ENCODE data around the gene SRCIN1. TPM values are rescaled to one million over a fixed set of nuclear protein-coding genes. Genes with fewer than 3 reads are reported as not detected.

The SRCIN1 gene
- total and polyA plus RNA-seq, 2 donors: 0.52 to 1.1 TPM

DNA sequence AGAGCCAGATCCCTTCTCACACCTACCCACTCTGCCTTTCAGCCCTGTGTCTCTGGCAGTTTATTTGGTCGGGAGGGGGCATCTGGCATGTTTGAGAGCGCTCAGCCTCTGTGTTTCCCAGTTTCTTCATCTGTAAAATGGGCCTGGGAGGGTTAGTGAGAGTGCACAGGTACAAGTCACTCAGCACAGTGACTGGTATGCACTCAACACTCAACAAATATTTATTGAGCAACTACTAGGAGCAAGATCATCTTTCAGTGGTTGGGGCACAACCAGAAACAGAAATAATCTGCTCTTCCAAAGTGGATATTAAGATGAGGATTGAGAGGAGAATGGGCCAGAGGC lies 13.7 kb upstream of the SRCIN1 start:
- no peaks in the 10 kb centered on the region for H3K36me3 ChIP-seq (ENCODE audit: control insufficient read depth in 2 of 2, insufficient read depth in 2 of 2, low read length in 1 of 2)
- no peak overlapping the region for H3K27ac ChIP-seq (ENCODE audit: low read depth in 1 of 2, low read length in 1 of 2)
- no peaks in the 10 kb centered on the region for H3K4me1 ChIP-seq (ENCODE audit: control insufficient read depth in 2 of 2, insufficient read depth in 2 of 2, low read length in 2 of 2)
- 93% methylated on average over 2 of the region's 2 CpGs for WGBS
- peaks cover 2 to 34% of the 10 kb centered on the region in 2 donors for H3K27me3 ChIP-seq (ENCODE audit: control insufficient read depth in 2 of 2, insufficient read depth in 1 of 2, low read length in 1 of 2)
- no peak overlapping the region for H3K4me3 ChIP-seq (ENCODE audit: low read length in 2 of 2)
- H3K9me3 ChIP-seq (ENCODE audit: control insufficient read depth in 2 of 2, insufficient read depth in 1 of 2, low read length in 1 of 2): no peaks in the 10 kb centered on the region
- DNase-seq (ENCODE audit: low read depth in 6 of 9, low spot score in 9 of 9): no peak

DNA sequence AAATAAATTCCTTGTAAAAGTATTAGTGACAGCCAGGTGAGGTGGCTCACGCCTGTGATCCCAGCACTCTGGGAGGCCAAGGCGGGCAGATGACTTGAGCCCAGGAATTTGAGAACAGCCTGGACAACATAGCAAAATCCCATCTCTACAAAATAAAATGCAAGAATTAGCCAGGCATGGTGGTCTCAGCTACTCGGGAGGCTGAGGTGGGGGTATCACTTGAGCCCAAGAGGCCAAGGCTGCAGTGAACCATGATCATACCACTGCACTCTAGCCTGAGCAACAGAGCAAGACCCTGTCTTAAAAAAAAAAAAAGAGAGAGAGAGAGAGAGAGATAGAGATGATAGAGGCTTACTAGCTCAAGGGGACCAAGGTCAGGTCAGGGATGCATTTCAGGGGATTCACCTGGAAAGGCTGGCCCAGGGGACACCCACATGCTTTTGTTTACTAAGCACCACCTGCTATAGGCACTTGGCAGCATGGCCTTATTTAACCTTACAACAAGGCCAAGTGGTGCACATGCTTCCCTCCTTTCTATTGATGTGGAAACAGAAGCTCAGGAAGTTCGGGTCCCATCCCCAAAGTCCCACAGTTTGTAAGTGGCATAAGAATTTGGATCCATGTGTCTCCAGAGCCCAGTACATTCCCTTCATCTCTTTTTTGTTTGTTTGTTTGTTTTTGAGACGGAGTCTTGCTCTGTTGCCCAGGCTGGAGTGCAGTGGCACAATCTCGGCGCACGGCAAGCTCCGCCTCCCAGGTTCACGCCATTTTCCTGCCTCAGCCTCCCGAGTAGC lies 12.4 kb upstream of the SRCIN1 start:
- Histone ChIP-seq H3K27ac (ENCODE audit: low read depth in 1 of 2, low read length in 1 of 2) (no peak overlapping the region), H3K4me3 (ENCODE audit: low read length in 2 of 2) (no peak overlapping the region), H3K27me3 (ENCODE audit: control insufficient read depth in 2 of 2, insufficient read depth in 1 of 2, low read length in 1 of 2) (peaks cover 2 to 44% of the 10 kb centered on the region in 2 donors), H3K36me3 (ENCODE audit: control insufficient read depth in 2 of 2, insufficient read depth in 2 of 2, low read length in 1 of 2) (no peaks in the 10 kb centered on the region), H3K9me3 (ENCODE audit: control insufficient read depth in 2 of 2, insufficient read depth in 1 of 2, low read length in 1 of 2) (no peaks in the 10 kb centered on the region), H3K4me1 (ENCODE audit: control insufficient read depth in 2 of 2, insufficient read depth in 2 of 2, low read length in 2 of 2) (no peaks in the 10 kb centered on the region)
- no peak for DNase-seq (ENCODE audit: low read depth in 6 of 9, low spot score in 9 of 9)
- WGBS: 96% methylated on average over 11 of the region's 11 CpGs

DNA sequence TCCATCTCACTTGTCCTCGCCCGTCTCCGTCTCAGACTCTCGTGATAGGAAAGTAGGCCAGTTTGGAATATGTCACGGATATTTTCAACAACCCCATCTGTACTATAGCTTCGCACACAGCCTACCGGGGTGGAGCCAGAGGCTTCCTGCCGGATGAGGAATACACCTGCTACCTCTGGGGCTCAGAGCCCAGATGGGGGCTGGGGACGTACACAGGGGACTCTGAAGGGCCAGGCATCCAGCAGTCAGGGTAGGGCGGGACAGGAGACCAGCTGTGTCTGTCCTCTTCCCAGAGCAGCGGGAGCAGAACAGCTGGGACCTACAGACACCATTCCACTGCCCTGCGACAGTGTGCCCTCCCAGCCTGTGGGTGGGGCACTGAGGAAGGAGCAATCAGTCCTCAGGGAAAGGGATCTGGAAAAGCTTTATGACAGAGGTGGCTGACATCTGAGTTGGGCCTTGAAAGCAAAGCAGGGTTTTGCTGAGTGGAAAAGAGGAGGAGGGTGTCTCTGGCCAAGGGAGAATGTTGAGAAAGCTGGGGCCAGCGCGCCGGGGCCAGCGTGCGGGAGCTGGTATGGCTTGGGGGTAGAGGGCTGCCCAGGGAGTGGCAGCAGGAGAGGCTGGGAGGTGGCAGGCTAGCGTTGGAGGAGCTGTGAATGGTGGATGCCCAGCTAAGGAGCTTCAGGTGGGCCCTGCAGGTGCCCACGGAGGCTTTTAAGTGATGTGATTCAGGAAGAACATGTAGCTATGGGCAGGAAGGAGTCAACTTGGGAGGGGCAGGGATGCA lies 11.5 kb upstream of the SRCIN1 start:
- no peak for DNase-seq (ENCODE audit: low read depth in 6 of 9, low spot score in 9 of 9)
- Histone ChIP-seq H3K4me3 (ENCODE audit: low read length in 2 of 2) (no peak overlapping the region), H3K36me3 (ENCODE audit: control insufficient read depth in 2 of 2, insufficient read depth in 2 of 2, low read length in 1 of 2) (no peaks in the 10 kb centered on the region), H3K9me3 (ENCODE audit: control insufficient read depth in 2 of 2, insufficient read depth in 1 of 2, low read length in 1 of 2) (no peaks in the 10 kb centered on the region), H3K27ac (ENCODE audit: low read depth in 1 of 2, low read length in 1 of 2) (no peak overlapping the region), H3K27me3 (ENCODE audit: control insufficient read depth in 2 of 2, insufficient read depth in 1 of 2, low read length in 1 of 2) (peaks cover 2 to 50% of the 10 kb centered on the region in 2 donors), H3K4me1 (ENCODE audit: control insufficient read depth in 2 of 2, insufficient read depth in 2 of 2, low read length in 2 of 2) (no peaks in the 10 kb centered on the region)
- 91% methylated on average over 19 of the region's 19 CpGs for WGBS

DNA sequence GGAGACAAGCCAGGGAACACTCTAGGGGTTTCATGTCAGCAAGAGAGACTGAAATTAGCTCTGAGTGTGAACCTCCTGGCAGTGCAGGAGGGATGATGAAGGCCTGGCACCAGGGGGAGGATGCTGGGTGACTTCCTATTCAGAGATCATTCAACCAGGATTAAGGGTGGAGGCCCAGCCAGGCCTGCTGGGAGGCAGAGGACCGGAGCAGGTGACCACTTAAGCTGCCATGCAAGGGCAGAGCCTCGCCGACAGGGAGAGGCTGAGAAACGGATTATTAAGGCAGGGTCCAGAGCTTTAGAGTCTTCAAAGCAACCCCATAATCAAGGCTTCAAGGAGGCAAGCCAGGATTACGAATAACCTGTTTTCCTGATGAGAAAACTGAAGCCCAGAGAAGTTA lies 10.6 kb upstream of the SRCIN1 start:
- 92% methylated on average over 5 of the region's 5 CpGs for WGBS
- Histone ChIP-seq H3K4me3 (ENCODE audit: low read length in 2 of 2) (no peak overlapping the region), H3K27me3 (ENCODE audit: control insufficient read depth in 2 of 2, insufficient read depth in 1 of 2, low read length in 1 of 2) (peaks cover 4 to 57% of the 10 kb centered on the region in 2 donors), H3K27ac (ENCODE audit: low read depth in 1 of 2, low read length in 1 of 2) (no peak overlapping the region), H3K36me3 (ENCODE audit: control insufficient read depth in 2 of 2, insufficient read depth in 2 of 2, low read length in 1 of 2) (no peaks in the 10 kb centered on the region), H3K4me1 (ENCODE audit: control insufficient read depth in 2 of 2, insufficient read depth in 2 of 2, low read length in 2 of 2) (no peaks in the 10 kb centered on the region), H3K9me3 (ENCODE audit: control insufficient read depth in 2 of 2, insufficient read depth in 1 of 2, low read length in 1 of 2) (peaks cover 0 to 7% of the 10 kb centered on the region in 2 donors)
- DNase-seq (ENCODE audit: low read depth in 6 of 9, low spot score in 9 of 9): no peak

DNA sequence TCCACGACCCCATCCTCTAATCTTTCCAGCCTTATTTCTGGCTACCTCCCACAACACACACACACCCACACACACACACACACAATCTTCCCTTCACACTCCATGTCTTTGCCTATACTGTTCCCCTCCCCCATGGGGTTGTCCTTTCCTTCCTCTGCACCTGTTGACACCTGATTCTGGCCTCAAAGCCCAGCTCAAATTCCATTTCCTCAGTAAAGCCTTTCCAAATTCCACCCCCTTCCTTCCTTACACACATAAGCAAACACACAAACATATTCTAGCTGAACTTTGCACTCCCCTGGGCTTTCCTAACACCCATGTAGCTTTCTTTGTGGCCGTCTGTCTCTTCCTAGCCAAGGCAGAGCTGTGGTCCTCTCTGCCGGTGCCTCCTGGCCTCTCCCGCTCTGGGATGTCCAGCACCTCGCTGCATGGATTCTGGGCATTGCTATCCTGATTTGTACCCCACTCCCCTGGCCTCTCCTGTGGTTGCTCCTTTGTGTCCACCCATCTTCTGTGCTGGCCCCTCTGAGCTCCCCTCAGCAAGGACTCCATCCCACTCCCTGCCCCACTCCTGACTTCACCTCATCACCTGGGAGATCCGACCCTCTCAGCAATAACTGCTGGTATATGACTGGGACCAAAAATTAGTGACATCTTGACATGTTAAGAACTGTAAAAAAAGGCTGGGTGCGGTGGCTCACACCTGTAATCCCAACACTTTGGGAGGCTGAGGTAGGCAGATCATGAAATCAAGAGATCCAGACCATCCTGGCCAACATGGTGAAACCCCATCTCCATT lies 8.4 kb upstream of the SRCIN1 start:
- Histone ChIP-seq H3K27ac (ENCODE audit: low read depth in 1 of 2, low read length in 1 of 2) (no peak overlapping the region), H3K4me3 (ENCODE audit: low read length in 2 of 2) (no peak overlapping the region), H3K27me3 (ENCODE audit: control insufficient read depth in 2 of 2, insufficient read depth in 1 of 2, low read length in 1 of 2) (peaks cover 11 to 66% of the 10 kb centered on the region in 2 donors), H3K36me3 (ENCODE audit: control insufficient read depth in 2 of 2, insufficient read depth in 2 of 2, low read length in 1 of 2) (no peaks in the 10 kb centered on the region), H3K9me3 (ENCODE audit: control insufficient read depth in 2 of 2, insufficient read depth in 1 of 2, low read length in 1 of 2) (peaks cover 0 to 8% of the 10 kb centered on the region in 2 donors), H3K4me1 (ENCODE audit: control insufficient read depth in 2 of 2, insufficient read depth in 2 of 2, low read length in 2 of 2) (no peaks in the 10 kb centered on the region)
- 94% methylated on average over 7 of the region's 7 CpGs for WGBS
- no peak for DNase-seq (ENCODE audit: low read depth in 6 of 9, low spot score in 9 of 9)

DNA sequence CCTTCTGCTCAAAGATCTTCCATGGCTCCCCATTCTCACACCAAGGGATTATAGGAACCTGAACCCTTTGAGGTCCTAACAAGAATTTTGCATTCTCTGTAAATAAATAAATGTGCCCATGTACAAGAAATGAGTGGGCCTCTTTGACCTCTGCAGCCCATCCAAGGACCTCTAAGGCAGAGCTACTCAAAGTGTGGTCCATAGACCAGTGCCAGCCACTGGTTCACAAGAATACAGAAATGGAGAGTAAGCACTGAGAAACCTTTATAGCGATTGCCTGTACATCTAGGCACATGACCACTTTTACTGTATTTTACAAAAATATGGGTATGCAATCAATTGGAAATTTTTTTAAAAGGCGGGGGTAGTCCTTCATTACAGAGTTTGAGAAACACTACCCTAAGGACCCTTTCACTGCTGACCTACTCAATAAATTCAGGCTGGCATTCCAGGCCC lies 7.8 kb upstream of the SRCIN1 start:
- Histone ChIP-seq H3K4me3 (ENCODE audit: low read length in 2 of 2) (no peak overlapping the region), H3K27ac (ENCODE audit: low read depth in 1 of 2, low read length in 1 of 2) (no peak overlapping the region), H3K36me3 (ENCODE audit: control insufficient read depth in 2 of 2, insufficient read depth in 2 of 2, low read length in 1 of 2) (no peaks in the 10 kb centered on the region), H3K27me3 (ENCODE audit: control insufficient read depth in 2 of 2, insufficient read depth in 1 of 2, low read length in 1 of 2) (peaks cover 16 to 71% of the 10 kb centered on the region in 2 donors), H3K9me3 (ENCODE audit: control insufficient read depth in 2 of 2, insufficient read depth in 1 of 2, low read length in 1 of 2) (peaks cover 0 to 8% of the 10 kb centered on the region in 2 donors), H3K4me1 (ENCODE audit: control insufficient read depth in 2 of 2, insufficient read depth in 2 of 2, low read length in 2 of 2) (no peaks in the 10 kb centered on the region)
- DNase-seq (ENCODE audit: low read depth in 6 of 9, low spot score in 9 of 9): no peak
- WGBS: 97% methylated on average over 2 of the region's 2 CpGs

DNA sequence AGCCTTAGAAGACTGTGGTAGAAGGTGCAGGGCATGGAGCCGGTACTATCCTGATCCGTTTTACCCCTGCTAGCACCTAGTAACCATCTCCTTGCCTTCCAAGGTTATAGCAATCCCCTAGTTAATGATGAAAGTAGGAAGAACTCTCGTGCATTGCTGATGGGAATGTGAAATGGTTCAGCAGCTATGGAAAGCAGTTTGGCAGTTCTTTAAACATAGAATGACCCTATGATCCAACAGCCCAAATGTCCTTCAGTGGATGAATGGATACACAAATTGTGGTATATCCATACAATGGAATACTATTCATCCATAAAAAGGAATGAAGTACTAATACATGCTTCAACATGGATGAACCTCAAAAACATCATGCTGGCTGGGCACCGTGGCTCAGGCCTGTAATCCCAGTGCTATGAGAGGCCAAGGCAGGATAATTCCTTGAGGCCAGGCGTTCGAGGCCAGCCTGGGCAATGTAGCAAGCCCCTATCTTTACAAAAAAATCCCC lies 6.2 kb upstream of the SRCIN1 start:
- H3K4me1 ChIP-seq (ENCODE audit: control insufficient read depth in 2 of 2, insufficient read depth in 2 of 2, low read length in 2 of 2): no peaks in the 10 kb centered on the region
- peaks cover 32 to 77% of the 10 kb centered on the region in 2 donors for H3K27me3 ChIP-seq (ENCODE audit: control insufficient read depth in 2 of 2, insufficient read depth in 1 of 2, low read length in 1 of 2)
- no peak overlapping the region for H3K4me3 ChIP-seq (ENCODE audit: low read length in 2 of 2)
- H3K9me3 ChIP-seq (ENCODE audit: control insufficient read depth in 2 of 2, insufficient read depth in 1 of 2, low read length in 1 of 2): peaks cover 0 to 10% of the 10 kb centered on the region in 2 donors
- DNase-seq (ENCODE audit: low read depth in 6 of 9, low spot score in 9 of 9): no peak
- no peak overlapping the region for H3K27ac ChIP-seq (ENCODE audit: low read depth in 1 of 2, low read length in 1 of 2)
- no peaks in the 10 kb centered on the region for H3K36me3 ChIP-seq (ENCODE audit: control insufficient read depth in 2 of 2, insufficient read depth in 2 of 2, low read length in 1 of 2)
- WGBS: 95% methylated on average over 6 of the region's 6 CpGs

DNA sequence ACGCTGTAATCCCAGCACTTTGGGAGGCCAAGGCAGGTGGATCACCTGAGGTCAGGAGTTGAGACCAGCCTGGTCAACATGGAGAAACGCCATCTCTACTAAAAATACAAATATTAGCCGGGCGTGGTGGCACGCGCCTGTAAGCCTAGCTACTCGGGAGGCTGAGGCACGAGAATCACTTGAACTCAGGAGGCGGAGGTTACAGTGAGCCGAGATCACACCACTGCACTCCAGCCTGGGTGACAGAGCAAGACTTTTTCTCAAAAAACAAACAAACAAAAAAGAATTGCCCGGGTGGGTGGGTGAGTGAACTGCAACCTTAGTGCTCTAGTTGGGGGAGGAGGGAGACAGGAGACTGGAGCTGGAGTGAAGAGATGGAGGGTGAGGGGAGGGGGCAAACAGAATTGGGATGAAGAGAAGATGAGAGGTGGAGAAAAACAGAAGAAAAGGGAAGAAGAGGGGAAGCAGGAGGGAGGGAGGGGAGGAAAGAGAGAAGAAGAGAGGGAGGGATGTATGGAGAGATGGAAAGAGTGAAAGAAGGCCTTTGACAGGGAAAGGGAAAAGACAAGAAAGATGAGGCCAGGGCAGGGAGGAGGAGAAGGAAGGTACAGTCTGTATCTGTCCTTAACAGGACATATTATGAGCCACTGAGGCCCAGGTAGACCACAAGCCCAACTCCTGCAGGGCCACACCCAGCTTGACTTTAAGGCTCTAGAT lies 5.5 kb upstream of the SRCIN1 start:
- no peak for DNase-seq (ENCODE audit: low read depth in 6 of 9, low spot score in 9 of 9)
- 89% methylated on average over 11 of the region's 11 CpGs for WGBS
- Histone ChIP-seq H3K9me3 (ENCODE audit: control insufficient read depth in 2 of 2, insufficient read depth in 1 of 2, low read length in 1 of 2) (peaks cover 0 to 13% of the 10 kb centered on the region in 2 donors), H3K4me1 (ENCODE audit: control insufficient read depth in 2 of 2, insufficient read depth in 2 of 2, low read length in 2 of 2) (peaks cover 4 to 6% of the 10 kb centered on the region in 2 donors), H3K36me3 (ENCODE audit: control insufficient read depth in 2 of 2, insufficient read depth in 2 of 2, low read length in 1 of 2) (no peaks in the 10 kb centered on the region), H3K4me3 (ENCODE audit: low read length in 2 of 2) (no peak overlapping the region), H3K27ac (ENCODE audit: low read depth in 1 of 2, low read length in 1 of 2) (no peak overlapping the region), H3K27me3 (ENCODE audit: control insufficient read depth in 2 of 2, insufficient read depth in 1 of 2, low read length in 1 of 2) (peaks cover 37 to 77% of the 10 kb centered on the region in 2 donors)

All from thymus (tissue), 11 donors.